HG03039 (cell line): ENCODE measurements around the gene SGCE.
"Not testable (repeated sequence)": the region's sequence is repeated elsewhere in the genome, so short reads cannot be mapped to it uniquely, and the experiment has no call there.

Experiments used
- ATAC-seq: cut with Tn5 transposase; IDR thresholded peaks from one replicate; pipeline ENCODE4 v1.9.1; 2021; ENCODE audit warnings: mild to moderate bottlenecking, moderate library complexity; ENCODE audit not compliant: unreplicated experiment

The SGCE gene, protein sequence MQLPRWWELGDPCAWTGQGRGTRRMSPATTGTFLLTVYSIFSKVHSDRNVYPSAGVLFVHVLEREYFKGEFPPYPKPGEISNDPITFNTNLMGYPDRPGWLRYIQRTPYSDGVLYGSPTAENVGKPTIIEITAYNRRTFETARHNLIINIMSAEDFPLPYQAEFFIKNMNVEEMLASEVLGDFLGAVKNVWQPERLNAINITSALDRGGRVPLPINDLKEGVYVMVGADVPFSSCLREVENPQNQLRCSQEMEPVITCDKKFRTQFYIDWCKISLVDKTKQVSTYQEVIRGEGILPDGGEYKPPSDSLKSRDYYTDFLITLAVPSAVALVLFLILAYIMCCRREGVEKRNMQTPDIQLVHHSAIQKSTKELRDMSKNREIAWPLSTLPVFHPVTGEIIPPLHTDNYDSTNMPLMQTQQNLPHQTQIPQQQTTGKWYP

DNA sequence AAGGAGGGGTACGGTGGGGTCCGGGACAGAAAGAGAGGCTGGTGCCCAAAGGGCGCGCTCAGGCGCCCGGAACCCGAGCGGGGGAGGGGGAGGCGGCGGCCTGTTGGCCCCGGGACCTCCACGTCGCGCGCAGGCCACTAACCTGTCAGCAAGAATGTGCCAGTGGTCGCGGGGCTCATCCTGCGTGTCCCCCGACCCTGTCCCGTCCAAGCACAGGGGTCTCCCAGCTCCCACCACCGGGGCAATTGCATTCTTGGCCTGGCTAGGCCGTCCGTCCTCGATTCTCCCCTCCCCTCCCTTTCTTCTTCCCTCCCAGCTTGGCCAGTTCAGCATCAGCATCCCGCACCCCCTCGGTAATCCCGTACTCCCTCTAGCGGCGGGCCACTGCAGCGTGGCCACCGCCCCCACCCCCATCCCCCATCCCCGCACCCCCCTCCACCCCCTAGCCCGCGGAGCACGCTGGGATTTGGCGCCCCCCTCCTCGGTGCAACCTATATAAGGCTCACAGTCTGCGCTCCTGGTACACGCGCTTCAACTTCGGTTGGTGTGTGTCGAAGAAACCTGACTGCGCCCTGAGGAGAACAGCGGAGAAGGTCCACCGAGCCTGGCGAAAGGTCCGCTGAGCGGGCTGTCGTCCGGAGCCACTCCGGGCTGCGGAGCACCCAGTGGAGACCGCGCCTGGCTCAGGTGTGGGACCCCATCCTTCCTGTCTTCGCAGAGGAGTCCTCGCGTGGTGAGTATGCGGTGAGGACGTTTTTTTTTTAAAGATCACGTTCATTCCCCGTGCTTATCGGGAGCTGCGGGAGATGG, at the start of gene SGCE:
SGCE (minus strand) TSS at position 286 of the 810 bp plus-strand sequence; CDS start at position 251, 35 bp downstream.
- ATAC-seq, result no peak

- not testable (repeated sequence) for ATAC-seq
Measured at GRCh38 chr7:94705155-94706021, 49.5 kb upstream of the SGCE start.

DNA sequence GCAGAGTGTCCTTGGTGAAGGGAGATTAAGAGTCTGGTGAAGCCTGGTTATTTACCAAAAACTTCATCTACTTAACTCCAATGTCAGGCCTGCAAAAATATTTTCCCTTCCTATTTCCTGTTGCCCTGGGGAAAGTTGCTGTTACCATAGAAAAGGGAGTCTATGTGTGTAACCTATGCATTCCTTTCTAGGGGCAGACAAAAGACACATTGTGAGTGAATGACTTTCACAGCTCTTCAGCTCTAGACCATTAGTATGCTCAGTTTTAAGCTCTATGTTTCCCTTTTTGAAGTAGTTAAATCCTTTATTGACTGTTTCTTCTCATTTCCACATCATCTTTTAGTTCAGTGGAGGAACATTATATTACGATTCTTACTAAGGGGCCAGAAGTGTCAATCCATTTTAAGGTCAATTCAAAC, 45.6 kb upstream of the SGCE start:
- no peak for ATAC-seq

DNA sequence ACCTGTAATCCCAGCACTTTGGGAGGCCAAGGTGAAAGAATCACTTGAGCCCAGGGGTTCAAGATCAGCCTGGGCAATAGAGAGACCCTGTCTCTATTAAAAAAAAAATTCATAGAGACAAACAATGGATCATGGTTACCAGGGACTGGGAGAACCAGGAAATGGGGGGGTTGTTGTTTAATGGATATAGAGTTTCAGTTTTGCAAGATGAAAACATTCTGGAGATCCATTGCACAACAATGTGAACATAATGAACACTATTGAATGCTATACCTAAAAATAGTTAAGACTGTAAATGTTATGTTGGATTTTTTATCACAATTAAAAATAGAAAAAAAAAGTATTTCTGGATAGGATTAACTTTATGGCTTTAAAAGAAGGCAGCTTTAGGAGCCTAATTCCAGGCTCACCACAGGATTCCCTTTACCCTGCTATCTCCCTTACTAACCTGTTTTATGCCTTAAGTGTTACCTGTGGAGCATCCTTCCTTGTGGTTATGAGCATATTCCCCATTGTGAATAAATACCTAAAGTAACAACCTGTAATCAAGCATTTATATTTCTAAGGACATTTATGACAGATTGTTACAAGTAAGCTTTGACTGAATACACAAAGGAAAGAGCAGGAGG, 45.1 kb upstream of the SGCE start:
- ATAC-seq, result no peak

DNA sequence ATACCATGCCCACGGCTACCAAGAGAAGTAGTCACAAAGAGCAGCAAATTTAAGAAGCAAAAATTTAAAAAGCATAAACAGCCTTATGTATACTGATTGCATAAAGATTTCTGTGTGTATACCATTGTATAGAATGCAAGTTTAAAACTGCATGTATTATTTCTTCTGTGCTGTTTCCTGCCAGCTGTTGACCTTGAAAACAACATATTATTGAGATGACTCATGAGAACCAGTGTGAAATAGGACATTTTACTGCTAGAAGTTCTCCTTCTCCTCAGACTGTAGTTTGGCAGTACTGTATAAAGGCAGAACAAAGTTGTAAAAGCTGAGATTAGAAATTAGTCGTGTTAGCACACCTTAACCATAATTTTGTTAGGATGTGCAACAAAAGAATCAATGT, 42.3 kb upstream of the SGCE start:
- ATAC-seq, result no peak

DNA sequence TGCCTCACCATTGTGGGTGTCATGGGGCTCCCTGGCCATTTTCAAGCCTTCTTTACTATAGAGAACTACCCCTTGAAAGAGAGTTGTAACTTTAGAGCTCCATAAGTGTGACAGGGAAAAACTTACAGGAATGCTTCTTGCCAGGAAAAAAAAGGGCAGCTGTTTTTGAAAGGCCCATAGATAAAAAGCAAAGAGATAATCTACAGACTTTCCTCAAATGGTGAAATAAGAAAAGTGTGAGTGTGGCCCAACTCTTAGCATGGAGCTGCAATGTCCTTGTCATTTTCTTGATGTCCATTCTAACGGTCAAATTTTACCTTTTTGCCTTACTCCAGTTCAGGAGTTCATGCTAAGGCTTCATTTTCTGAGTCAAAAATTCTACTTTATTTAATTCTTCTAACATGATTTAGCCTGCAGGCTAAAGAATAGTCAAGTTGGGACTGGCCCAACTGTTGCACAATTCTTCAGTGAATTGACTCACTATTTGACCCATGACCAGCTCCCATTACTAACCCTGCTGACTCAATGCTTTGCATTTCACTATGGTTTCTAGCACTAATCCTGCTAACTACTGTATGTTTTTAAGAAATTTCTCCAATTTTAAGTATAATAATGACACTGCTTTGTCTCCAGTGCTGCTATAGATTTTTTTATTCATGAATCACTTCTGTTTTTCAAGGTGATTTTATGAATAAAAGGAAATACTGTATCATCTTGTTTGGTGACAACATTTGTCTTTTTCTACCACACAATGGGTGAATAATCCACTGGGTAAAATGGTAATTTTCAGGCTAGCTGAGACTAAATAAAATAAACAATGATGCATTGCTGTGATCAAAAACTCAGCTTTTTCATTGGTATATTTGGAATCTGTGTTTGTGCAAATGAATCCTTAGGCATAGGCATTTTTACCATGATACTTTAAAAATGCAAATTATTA, 41.4 kb upstream of the SGCE start:
- ATAC-seq, result no peak

- ATAC-seq, result no peak
Measured at GRCh38 chr7:94687810-94688209, 31.9 kb upstream of the SGCE start.

- no peak for ATAC-seq
Measured at GRCh38 chr7:94687076-94687475, 31.1 kb upstream of the SGCE start.

GRCh38 chr7:94683066-94683465, 27.1 kb upstream of the SGCE start:
- ATAC-seq, result no peak

DNA sequence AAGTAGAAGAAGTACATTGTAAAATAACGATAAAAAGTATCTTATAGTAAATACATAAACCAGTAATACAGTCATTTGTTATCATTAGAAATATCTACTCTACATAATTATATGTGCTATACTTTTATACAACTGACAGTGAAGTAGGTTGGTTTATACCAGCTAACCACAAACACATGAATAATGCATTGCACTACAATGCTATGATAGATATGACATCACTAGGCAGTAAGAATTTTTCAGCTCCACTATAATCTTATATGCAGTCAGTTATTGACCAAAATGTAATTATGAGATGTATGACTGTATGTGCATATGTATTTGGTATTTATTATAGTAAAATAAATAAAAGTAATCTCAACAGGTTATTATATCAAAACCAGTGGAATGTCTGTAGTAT, 23.4 kb upstream of the SGCE start:
- no peak for ATAC-seq

GRCh38 chr7:94676431-94676830, 20.5 kb upstream of the SGCE start:
- no peak for ATAC-seq

DNA sequence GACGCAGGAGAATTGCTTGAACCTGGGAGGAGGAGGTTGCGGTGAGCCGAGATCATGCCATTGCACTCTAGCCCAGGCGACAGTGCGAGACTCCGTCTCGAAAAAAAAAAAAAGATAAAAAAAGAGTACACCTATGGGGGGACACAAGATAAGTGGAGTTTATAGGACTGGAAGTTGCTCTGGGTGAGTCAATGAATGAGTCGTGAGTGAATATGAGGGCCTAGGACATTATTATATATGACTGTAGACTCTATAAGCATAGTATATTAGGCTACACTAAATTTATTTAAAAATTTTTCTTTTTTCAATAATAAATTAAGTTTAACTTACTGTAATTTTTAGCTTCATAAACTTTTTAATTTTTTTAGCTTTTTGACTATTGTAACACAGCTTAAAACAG, 19.4 kb upstream of the SGCE start:
- no peak for ATAC-seq

DNA sequence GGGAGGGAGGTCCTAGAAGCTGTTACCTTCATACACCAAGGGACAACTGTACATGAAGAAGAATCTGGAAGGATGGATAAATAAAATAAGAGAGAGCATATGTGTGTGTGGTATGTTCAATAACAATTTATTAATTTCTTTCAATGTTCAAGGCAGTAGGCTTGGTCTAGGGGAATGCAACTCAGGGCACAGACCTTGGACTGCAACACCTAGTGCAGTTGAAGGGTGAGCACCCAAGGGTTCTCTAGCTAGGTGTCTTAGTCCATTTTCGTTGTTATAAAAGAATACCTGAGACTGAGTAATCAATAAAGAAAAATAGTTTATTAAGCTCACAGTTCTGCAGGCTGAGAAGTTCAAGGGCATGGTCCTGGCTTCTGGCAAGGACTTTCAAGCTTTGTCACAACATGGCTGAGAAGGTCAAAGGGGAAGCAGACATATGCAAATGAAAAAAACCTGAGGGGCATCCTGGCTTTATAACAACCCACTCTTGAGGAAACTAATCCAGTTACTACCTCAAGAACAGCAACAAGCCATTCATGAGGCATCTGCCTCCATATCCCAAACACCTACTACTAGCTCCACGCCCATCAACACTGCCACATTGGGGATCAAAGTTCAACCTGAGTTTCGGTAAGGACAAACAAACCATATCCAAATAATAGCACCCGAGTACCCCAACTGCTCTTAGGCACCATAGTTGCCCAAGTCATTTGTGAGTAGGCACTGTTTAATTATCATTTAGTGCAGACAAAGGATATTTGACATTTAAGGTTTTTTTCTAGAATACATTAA, 15.7 kb upstream of the SGCE start:
- no peak for ATAC-seq

GRCh38 chr7:94669773-94670495, 14.0 kb upstream of the SGCE start:
- no peak for ATAC-seq

GRCh38 chr7:94666879-94667587, 11.1 kb upstream of the SGCE start:
- no peak for ATAC-seq

DNA sequence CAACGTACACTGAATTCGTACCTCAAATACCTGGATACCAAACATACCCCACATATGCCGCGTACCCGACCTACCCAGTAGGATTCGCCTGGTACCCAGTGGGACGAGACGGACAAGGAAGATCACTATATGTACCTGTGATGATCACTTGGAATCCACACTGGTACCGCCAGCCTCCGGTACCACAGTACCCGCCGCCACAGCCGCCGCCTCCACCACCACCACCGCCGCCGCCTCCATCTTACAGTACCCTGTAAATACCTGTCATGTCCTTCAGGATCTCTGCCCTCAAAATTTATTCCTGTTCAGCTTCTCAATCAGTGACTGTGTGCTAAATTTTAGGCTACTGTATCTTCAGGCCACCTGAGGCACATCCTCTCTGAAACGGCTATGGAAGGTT, 9.5 kb upstream of the SGCE start:
- ATAC-seq, result no peak

- ATAC-seq, result no peak
Measured at GRCh38 chr7:94664023-94664422, 8.1 kb upstream of the SGCE start.
